Measurements from ENCODE around the gene CCDC78.

DNA sequence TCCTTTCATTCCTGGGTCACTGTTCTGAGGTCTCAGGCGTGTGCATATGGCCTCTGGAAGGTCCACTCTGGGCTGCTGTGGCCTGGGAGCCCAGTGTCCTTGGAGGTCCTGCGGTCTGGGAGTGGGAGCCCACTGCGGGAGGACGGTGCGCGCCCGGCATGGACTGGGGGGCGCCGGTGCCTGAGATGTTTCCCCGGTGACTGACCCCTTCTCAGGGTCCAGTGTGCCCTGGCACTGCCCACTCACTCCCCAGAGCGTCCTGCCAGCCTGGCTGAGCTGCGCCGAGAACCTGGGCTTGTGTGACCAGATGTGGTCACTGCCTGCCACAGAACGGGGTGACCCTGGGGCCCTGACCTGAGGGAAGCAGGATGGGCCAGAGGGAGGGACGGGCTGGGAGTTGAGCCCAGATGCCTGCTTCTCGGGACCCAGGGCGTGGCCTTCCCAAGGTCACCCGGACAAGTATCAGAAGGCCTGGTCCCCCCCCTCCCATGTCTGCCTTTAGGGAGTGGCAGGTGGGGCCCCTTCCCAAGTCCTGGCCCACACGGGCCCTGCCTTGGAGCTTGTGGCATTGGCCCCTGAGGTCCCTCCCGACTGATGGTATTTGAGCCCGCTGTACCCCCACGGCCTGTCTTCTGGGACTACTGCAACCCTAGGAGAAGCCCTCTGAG lies 51.9 kb downstream of the CCDC78 start:
- TF ChIP-seq, protein P1, sequence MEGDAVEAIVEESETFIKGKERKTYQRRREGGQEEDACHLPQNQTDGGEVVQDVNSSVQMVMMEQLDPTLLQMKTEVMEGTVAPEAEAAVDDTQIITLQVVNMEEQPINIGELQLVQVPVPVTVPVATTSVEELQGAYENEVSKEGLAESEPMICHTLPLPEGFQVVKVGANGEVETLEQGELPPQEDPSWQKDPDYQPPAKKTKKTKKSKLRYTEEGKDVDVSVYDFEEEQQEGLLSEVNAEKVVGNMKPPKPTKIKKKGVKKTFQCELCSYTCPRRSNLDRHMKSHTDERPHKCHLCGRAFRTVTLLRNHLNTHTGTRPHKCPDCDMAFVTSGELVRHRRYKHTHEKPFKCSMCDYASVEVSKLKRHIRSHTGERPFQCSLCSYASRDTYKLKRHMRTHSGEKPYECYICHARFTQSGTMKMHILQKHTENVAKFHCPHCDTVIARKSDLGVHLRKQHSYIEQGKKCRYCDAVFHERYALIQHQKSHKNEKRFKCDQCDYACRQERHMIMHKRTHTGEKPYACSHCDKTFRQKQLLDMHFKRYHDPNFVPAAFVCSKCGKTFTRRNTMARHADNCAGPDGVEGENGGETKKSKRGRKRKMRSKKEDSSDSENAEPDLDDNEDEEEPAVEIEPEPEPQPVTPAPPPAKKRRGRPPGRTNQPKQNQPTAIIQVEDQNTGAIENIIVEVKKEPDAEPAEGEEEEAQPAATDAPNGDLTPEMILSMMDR (IDR thresholded peaks at IDR 0.05): no peak
- no peak for TF ChIP-seq POLR2A (IDR thresholded peaks at IDR 0.05)
